ENCODE data around the gene SULT1C2. TPM values are rescaled to one million over a fixed set of nuclear protein-coding genes. Genes with fewer than 3 reads are reported as not detected.

Gene SULT1C2
- total and polyA plus RNA-seq, 9 of the 15 experiments (the other 6 are each of a cell fraction or from before 2014, with no cell fraction given) = 0.22 TPM; not detected in 8

DNA sequence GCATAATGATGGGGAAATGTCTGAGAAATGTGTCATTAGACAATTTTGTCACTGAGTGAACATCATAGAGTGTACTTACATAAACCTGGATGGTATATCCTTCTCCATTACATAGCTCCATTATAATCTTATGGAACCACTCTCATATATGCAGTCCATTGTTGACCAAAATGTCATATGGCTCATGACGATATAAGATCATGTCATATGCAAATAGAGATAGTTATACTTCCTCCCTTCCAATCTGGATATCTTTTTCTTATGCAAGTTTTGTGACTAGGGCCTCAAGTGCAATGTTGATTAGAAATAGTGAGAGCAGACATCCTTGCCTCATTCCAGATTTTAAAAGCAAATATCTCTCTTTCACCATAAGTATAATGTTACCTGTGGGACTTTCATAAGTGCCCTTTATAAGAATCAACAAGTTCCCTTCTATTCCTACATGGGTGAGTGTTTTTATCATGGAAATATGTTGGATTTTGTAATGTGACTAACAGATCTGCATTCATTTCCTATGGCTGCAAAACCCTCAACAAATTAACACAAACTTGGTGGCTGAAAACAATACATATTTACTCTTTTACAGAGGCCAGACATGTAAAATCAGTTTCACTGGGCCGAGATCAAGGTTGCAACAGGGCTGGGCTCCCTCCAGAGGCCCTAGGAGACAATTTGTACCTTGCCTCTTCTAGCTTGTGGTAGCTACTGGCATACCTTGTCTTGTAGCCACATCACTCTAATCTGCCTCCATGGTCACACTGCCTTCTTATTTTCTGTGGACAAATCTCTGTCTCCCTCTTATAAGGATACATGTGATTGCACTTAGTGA lies 67.4 kb downstream of the SULT1C2 start (continued):
- TF ChIP-seq, protein P1, sequence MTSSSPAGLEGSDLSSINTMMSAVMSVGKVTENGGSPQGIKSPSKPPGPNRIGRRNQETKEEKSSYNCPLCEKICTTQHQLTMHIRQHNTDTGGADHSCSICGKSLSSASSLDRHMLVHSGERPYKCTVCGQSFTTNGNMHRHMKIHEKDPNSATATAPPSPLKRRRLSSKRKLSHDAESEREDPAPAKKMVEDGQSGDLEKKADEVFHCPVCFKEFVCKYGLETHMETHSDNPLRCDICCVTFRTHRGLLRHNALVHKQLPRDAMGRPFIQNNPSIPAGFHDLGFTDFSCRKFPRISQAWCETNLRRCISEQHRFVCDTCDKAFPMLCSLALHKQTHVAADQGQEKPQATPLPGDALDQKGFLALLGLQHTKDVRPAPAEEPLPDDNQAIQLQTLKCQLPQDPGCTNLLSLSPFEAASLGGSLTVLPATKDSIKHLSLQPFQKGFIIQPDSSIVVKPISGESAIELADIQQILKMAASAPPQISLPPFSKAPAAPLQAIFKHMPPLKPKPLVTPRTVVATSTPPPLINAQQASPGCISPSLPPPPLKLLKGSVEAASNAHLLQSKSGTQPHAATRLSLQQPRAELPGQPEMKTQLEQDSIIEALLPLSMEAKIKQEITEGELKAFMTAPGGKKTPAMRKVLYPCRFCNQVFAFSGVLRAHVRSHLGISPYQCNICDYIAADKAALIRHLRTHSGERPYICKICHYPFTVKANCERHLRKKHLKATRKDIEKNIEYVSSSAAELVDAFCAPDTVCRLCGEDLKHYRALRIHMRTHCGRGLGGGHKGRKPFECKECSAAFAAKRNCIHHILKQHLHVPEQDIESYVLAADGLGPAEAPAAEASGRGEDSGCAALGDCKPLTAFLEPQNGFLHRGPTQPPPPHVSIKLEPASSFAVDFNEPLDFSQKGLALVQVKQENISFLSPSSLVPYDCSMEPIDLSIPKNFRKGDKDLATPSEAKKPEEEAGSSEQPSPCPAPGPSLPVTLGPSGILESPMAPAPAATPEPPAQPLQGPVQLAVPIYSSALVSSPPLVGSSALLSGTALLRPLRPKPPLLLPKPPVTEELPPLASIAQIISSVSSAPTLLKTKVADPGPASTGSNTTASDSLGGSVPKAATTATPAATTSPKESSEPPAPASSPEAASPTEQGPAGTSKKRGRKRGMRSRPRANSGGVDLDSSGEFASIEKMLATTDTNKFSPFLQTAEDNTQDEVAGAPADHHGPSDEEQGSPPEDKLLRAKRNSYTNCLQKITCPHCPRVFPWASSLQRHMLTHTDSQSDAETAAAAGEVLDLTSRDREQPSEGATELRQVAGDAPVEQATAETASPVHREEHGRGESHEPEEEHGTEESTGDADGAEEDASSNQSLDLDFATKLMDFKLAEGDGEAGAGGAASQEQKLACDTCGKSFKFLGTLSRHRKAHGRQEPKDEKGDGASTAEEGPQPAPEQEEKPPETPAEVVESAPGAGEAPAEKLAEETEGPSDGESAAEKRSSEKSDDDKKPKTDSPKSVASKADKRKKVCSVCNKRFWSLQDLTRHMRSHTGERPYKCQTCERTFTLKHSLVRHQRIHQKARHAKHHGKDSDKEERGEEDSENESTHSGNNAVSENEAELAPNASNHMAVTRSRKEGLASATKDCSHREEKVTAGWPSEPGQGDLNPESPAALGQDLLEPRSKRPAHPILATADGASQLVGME (CRISPR knock-in tag; IDR thresholded peaks at IDR 0.05) = no peak
- TF ChIP-seq ZNF23 (CRISPR knock-in tag; IDR thresholded peaks at IDR 0.05) = no peak
- no peak for TF ChIP-seq CBFB (CRISPR knock-in tag; IDR thresholded peaks at IDR 0.05)
- no peak for TF ChIP-seq ZNF445 (CRISPR knock-in tag; IDR thresholded peaks at IDR 0.05; ENCODE audit: low read depth)
- peak; percentile 73 for TF ChIP-seq TCF3 (CRISPR knock-in tag; IDR thresholded peaks at IDR 0.05)
- TF ChIP-seq, protein P2, sequence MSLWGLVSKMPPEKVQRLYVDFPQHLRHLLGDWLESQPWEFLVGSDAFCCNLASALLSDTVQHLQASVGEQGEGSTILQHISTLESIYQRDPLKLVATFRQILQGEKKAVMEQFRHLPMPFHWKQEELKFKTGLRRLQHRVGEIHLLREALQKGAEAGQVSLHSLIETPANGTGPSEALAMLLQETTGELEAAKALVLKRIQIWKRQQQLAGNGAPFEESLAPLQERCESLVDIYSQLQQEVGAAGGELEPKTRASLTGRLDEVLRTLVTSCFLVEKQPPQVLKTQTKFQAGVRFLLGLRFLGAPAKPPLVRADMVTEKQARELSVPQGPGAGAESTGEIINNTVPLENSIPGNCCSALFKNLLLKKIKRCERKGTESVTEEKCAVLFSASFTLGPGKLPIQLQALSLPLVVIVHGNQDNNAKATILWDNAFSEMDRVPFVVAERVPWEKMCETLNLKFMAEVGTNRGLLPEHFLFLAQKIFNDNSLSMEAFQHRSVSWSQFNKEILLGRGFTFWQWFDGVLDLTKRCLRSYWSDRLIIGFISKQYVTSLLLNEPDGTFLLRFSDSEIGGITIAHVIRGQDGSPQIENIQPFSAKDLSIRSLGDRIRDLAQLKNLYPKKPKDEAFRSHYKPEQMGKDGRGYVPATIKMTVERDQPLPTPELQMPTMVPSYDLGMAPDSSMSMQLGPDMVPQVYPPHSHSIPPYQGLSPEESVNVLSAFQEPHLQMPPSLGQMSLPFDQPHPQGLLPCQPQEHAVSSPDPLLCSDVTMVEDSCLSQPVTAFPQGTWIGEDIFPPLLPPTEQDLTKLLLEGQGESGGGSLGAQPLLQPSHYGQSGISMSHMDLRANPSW (CRISPR knock-in tag; IDR thresholded peaks at IDR 0.05) = no peak
- TF ChIP-seq ZNF507 (tag; conservative IDR thresholded peaks at IDR 0.05) = no peak
- peak; percentile 97 for TF ChIP-seq TBP (optimal IDR thresholded peaks at IDR 0.05; ENCODE audit: low read depth, low read length)
- no peak for TF ChIP-seq ZNF197 (CRISPR knock-in tag; IDR thresholded peaks at IDR 0.05; ENCODE audit: low read depth)
- peak; percentile 75 for TF ChIP-seq SMAD1 (IDR thresholded peaks at IDR 0.05; ENCODE audit: low read depth, low read length, partially characterized antibody)
- no peak for TF ChIP-seq SMARCB1 (IDR thresholded peaks at IDR 0.05; ENCODE audit: insufficient read length, low read depth)
- no peak for TF ChIP-seq EP400 (IDR thresholded peaks at IDR 0.05)
- no peak for TF ChIP-seq ZNF324 (CRISPR knock-in tag; IDR thresholded peaks at IDR 0.05)
- TF ChIP-seq POLR3A (IDR thresholded peaks at IDR 0.05; ENCODE audit: borderline replicate concordance, extremely low read depth, insufficient read depth, insufficient read length) = no peak
- TF ChIP-seq POLR2A (conservative IDR thresholded peaks at IDR 0.05) = peak; percentile 98
- TF ChIP-seq, protein P3, sequence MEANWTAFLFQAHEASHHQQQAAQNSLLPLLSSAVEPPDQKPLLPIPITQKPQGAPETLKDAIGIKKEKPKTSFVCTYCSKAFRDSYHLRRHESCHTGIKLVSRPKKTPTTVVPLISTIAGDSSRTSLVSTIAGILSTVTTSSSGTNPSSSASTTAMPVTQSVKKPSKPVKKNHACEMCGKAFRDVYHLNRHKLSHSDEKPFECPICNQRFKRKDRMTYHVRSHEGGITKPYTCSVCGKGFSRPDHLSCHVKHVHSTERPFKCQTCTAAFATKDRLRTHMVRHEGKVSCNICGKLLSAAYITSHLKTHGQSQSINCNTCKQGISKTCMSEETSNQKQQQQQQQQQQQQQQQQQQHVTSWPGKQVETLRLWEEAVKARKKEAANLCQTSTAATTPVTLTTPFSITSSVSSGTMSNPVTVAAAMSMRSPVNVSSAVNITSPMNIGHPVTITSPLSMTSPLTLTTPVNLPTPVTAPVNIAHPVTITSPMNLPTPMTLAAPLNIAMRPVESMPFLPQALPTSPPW (CRISPR knock-in tag; IDR thresholded peaks at IDR 0.05) = no peak; the same call in 1 of the 2 replicates
- TF ChIP-seq ELF2 (CRISPR knock-in tag; IDR thresholded peaks at IDR 0.05) = no peak
- no peak for TF ChIP-seq E2F3 (CRISPR knock-in tag; IDR thresholded peaks at IDR 0.05)
- TF ChIP-seq RHOXF2B (CRISPR knock-in tag; conservative IDR thresholded peaks at IDR 0.05) = no peak
